Nephron progenitor cell (in vitro differentiated cells): ENCODE measurements around the gene EWSR1.

Experiments used
- DNase-seq: peaks from one replicate; pipeline ENCODE4 v3.0.0; 2021
- H3K27ac Mint-ChIP-seq: 2 replicates; pipeline ENCODE4 v1.8.0; 2021; ENCODE audit warnings: mild to moderate bottlenecking, moderate library complexity, mixed read lengths
- H3K27me3 Mint-ChIP-seq: 2 replicates; pipeline ENCODE4 v1.8.0; 2021; ENCODE audit warnings: mild to moderate bottlenecking, low read depth, mixed read lengths; ENCODE audit not compliant: poor library complexity
- H3K36me3 Mint-ChIP-seq: 2 replicates; pipeline ENCODE4 v1.8.0; 2021; ENCODE audit warnings: low read depth, mixed read lengths
- H3K4me1 Mint-ChIP-seq: 2 replicates; pipeline ENCODE4 v1.8.0; 2021; ENCODE audit warnings: mixed read lengths
- H3K4me3 Mint-ChIP-seq: 2 replicates; pipeline ENCODE4 v1.8.0; 2021; ENCODE audit warnings: mild to moderate bottlenecking, moderate library complexity, mixed read lengths
- H3K9me3 Mint-ChIP-seq: 2 replicates; pipeline ENCODE4 v1.8.0; 2021; ENCODE audit warnings: mild to moderate bottlenecking, moderate library complexity, mixed read lengths
- CTCF ChIP-seq: fragments of 200-600 bp; sonication (generic); IDR thresholded peaks from 2 replicates; pipeline ENCODE4 v1.5.0; 2021; ENCODE audit warnings: antibody characterized with exemption

Gene EWSR1

GRCh38 chr22:29256606-29257325, 11.3 kb upstream of the EWSR1 start:
- peak overlapping the region; percentile 42 for H3K27ac Mint-ChIP-seq
- no peak overlapping the region for H3K4me3 Mint-ChIP-seq
- H3K4me1 Mint-ChIP-seq = no peaks in the 10 kb centered on the region

GRCh38 chr22:29257751-29258181, 10.3 kb upstream of the EWSR1 start:
- Mint-ChIP-seq H3K27me3 (no peaks in the 10 kb centered on the region), H3K4me1 (no peaks in the 10 kb centered on the region), H3K4me3 (no peak overlapping the region), H3K9me3 (no peaks in the 10 kb centered on the region), H3K27ac (peak overlapping the region; percentile 22), H3K36me3 (peaks cover 9% of the 10 kb centered on the region)
- no peak for DNase-seq
- TF ChIP-seq CTCF = no peak

More at GRCh38 chr22:29256606-29257325, 11.3 kb upstream of the EWSR1 start:
- peaks cover 11% of the 10 kb centered on the region for H3K36me3 Mint-ChIP-seq
- TF ChIP-seq CTCF = no peak
- no peaks in the 10 kb centered on the region for H3K27me3 Mint-ChIP-seq
- DNase-seq = no peak
- H3K9me3 Mint-ChIP-seq = no peaks in the 10 kb centered on the region

GRCh38 chr22:29258407-29259252, 9.4 kb upstream of the EWSR1 start:
- Mint-ChIP-seq H3K27me3 (no peaks in the 10 kb centered on the region), H3K4me3 (no peak overlapping the region), H3K9me3 (no peaks in the 10 kb centered on the region), H3K27ac (peak overlapping the region; percentile 22), H3K4me1 (no peaks in the 10 kb centered on the region), H3K36me3 (peaks cover 9% of the 10 kb centered on the region)
- TF ChIP-seq CTCF = no peak
- DNase-seq = no peak

DNA sequence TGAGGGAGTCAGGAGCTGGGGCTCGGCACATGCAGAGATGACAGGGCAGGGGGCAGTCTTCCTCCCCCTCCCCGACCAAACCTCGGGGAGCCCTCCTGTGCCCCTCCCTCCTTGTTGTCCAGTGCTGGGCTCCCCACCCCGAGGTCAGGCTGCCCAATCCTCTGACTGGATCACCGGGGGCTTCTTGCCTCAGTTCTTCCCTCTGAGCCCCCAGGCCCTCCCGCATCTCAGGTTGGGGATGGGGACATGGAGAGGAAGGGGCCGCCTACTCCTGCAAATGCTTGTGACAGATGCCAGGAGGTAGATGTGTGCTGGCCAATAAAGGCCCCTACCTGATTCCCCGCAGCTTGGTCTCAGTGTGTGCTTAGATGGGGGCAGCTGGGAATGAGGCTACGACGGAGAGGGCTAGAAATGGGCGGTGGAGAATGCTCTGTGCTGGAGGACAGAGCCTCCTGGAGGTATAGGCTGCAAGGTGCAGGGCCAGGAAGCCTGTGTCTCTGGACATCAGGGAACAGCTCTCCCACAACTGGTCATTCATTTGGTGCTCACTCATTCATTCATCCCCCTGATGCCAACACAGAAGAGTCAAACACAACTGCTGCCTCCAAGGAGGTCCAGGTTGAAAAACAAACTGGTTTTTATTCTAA, 8.7 kb upstream of the EWSR1 start:
- no peak for DNase-seq
- Mint-ChIP-seq H3K9me3 (no peaks in the 10 kb centered on the region), H3K27me3 (no peaks in the 10 kb centered on the region), H3K4me1 (no peaks in the 10 kb centered on the region), H3K36me3 (peaks cover 11% of the 10 kb centered on the region), H3K4me3 (no peak overlapping the region), H3K27ac (peak overlapping the region; percentile 29)
- peak; percentile 7 for TF ChIP-seq CTCF

GRCh38 chr22:29260031-29260560, 8.0 kb upstream of the EWSR1 start:
- Mint-ChIP-seq H3K4me1 (no peaks in the 10 kb centered on the region), H3K27me3 (no peaks in the 10 kb centered on the region), H3K27ac (no peak overlapping the region), H3K36me3 (peaks cover 14% of the 10 kb centered on the region), H3K9me3 (no peaks in the 10 kb centered on the region), H3K4me3 (no peak overlapping the region)
- TF ChIP-seq CTCF = no peak
- DNase-seq = no peak
